Left renal cortex interstitium (tissue), 4 donors: ENCODE measurements around the gene ATP5F1C. TPM values are rescaled to one million over a fixed set of nuclear protein-coding genes. Genes with fewer than 3 reads are reported as not detected.
"Not testable (repeated sequence)": the region's sequence is repeated elsewhere in the genome, so short reads cannot be mapped to it uniquely, and the experiment has no call there.

ENCODE experiments used
- DNase-seq, 4 donors: peaks; one replicate each; pipeline ENCODE4 v3.0.0-alpha.2; 2013; ENCODE audit warnings: low read depth in 4 of 4, low spot score in 2 of 4, missing footprints in 1 of 4
- polyA plus RNA-seq, 4 donors: library from polyadenylated mRNA; unstranded; fragments of 120-200 nt; gene quantifications; one replicate each; pipeline ENCODE4 v1.2.1, GENCODE V29; 2013; ENCODE audit not compliant: insufficient read length in 4 of 4

Gene ATP5F1C
- polyA plus RNA-seq, 4 donors = 322 to 462 (median 405) TPM

- no peak for DNase-seq
Observed at GRCh38 chr10:7792541-7792940, 4.6 kb downstream of the ATP5F1C start.

GRCh38 chr10:7794251-7795026 is 6.5 kb downstream of the ATP5F1C start:
- no peak for DNase-seq

- DNase-seq = no peak
Observed at GRCh38 chr10:7795605-7796004, 7.6 kb downstream of the ATP5F1C start.

GRCh38 chr10:7797582-7797981 is 9.6 kb downstream of the ATP5F1C start:
- DNase-seq = no peak

- DNase-seq = no peak
Observed at GRCh38 chr10:7802606-7803005, 14.6 kb downstream of the ATP5F1C start.

- no peak for DNase-seq
Observed at GRCh38 chr10:7804216-7804615, 16.2 kb downstream of the ATP5F1C start.

GRCh38 chr10:7804741-7805140 is 16.8 kb downstream of the ATP5F1C start:
- no peak for DNase-seq

GRCh38 chr10:7808686-7809267 is 20.8 kb downstream of the ATP5F1C start:
- DNase-seq = no peak

GRCh38 chr10:7810443-7810842 is 22.5 kb downstream of the ATP5F1C start:
- no peak for DNase-seq

GRCh38 chr10:7811000-7811399 is 23.0 kb downstream of the ATP5F1C start:
- no peak for DNase-seq

GRCh38 chr10:7811743-7812142 is 23.8 kb downstream of the ATP5F1C start:
- not testable (repeated sequence) for DNase-seq

- DNase-seq = no peak
Observed at GRCh38 chr10:7813481-7813880, 25.5 kb downstream of the ATP5F1C start.

- no peak for DNase-seq
Observed at GRCh38 chr10:7817576-7817975, 29.6 kb downstream of the ATP5F1C start.

- no peak for DNase-seq
Observed at GRCh38 chr10:7817984-7818294, 30.0 kb downstream of the ATP5F1C start.

- peak; percentile 63 to 87 (median 79) for DNase-seq
Observed at GRCh38 chr10:7818295-7819120, 30.5 kb downstream of the ATP5F1C start, which contains the start of gene TAF3. TAF3 (plus strand) TSS chr10:7818505; CDS start chr10:7818710, 205 bp downstream.

GRCh38 chr10:7819121-7819460 is 31.1 kb downstream of the ATP5F1C start:
- peak in 1 of 4 donors; percentile 32 for DNase-seq

- DNase-seq = no peak
Observed at GRCh38 chr10:7824251-7824650, 36.3 kb downstream of the ATP5F1C start.

GRCh38 chr10:7826971-7827370 is 39.0 kb downstream of the ATP5F1C start:
- no peak for DNase-seq

GRCh38 chr10:7829289-7829834 is 41.4 kb downstream of the ATP5F1C start:
- DNase-seq = no peak

GRCh38 chr10:7832060-7832459 is 44.1 kb downstream of the ATP5F1C start:
- no peak for DNase-seq

- DNase-seq = no peak
Observed at GRCh38 chr10:7833210-7833609, 45.2 kb downstream of the ATP5F1C start.
